Neural cell (in vitro differentiated cells): ENCODE measurements around the gene ZDHHC14. TPM values are rescaled to one million over a fixed set of nuclear protein-coding genes. Genes with fewer than 3 reads are reported as not detected.

Experiments used
- H2AFZ ChIP-seq: fragments of 200-600, 300-800 bp; sonication (generic), shearing (Covaris generic); 2 replicates; pipeline ENCODE4 v1.6.0; 2014; ENCODE audit warnings: low read depth, mild to moderate bottlenecking, antibody characterized with exemption, low read length, moderate library complexity
- H3F3A ChIP-seq: fragments of 200-600 bp; shearing (Covaris generic); 2 replicates; pipeline ENCODE4 v1.6.1; 2016; ENCODE audit warnings: mild to moderate bottlenecking, moderate library complexity, mixed read lengths, antibody characterized with exemption, low read length; ENCODE audit not compliant: insufficient read depth, poor library complexity, severe bottlenecking
- H3K27ac ChIP-seq: fragments of 200-600, 300-800 bp; sonication (generic), shearing (Covaris generic); 2 replicates; pipeline ENCODE4 v1.5.1; 2014; ENCODE audit warnings: mild to moderate bottlenecking, low read length, moderate library complexity
- H3K27me3 ChIP-seq: fragments of 300-800, 200-600 bp; sonication (generic), shearing (Covaris generic); 2 replicates; pipeline ENCODE4 v1.6.0; 2014; ENCODE audit warnings: mild to moderate bottlenecking, low read depth, low read length, moderate library complexity; ENCODE audit not compliant: insufficient read depth
- H3K36me3 ChIP-seq: fragments of 300-800, 200-600 bp; sonication (generic), shearing (Covaris generic); 2 replicates; pipeline ENCODE4 v1.5.1; 2014; ENCODE audit warnings: mild to moderate bottlenecking, antibody characterized with exemption, low read length, moderate library complexity; ENCODE audit not compliant: insufficient read depth
- H3K4me2 ChIP-seq: fragments of 300-800, 200-600 bp; sonication (generic), shearing (Covaris generic); 2 replicates; pipeline ENCODE4 v1.6.0; 2014; ENCODE audit warnings: mild to moderate bottlenecking, low read length
- H3K4me3 ChIP-seq: fragments of 300-800, 200-600 bp; sonication (generic), shearing (Covaris generic); 2 replicates; pipeline ENCODE4 v1.5.1; 2014; ENCODE audit warnings: mild to moderate bottlenecking, low read length, moderate library complexity
- H3K79me2 ChIP-seq: fragments of 200-600 bp; shearing (Covaris generic); replicated peaks from 2 replicates; pipeline ENCODE4 v1.6.0; 2014; ENCODE audit warnings: mild to moderate bottlenecking, low read length, moderate library complexity; ENCODE audit not compliant: insufficient read depth
- H3K9ac ChIP-seq: fragments of 300-800, 200-600 bp; sonication (generic), shearing (Covaris generic); 2 replicates; pipeline ENCODE4 v1.6.1; 2016; ENCODE audit warnings: mild to moderate bottlenecking, low read length, mixed read lengths
- H3K9me2 ChIP-seq: fragments of 200-600 bp; shearing (Covaris generic); 2 replicates; pipeline ENCODE4 v1.6.1; 2016; ENCODE audit warnings: mild to moderate bottlenecking, low read length, mixed read lengths; ENCODE audit not compliant: insufficient read depth
- H3K9me3 ChIP-seq: fragments of 200-600, 300-800 bp; sonication (generic), shearing (Covaris generic); 2 replicates; pipeline ENCODE4 v1.6.1; 2016; ENCODE audit warnings: mild to moderate bottlenecking, mixed run types, low read length, moderate library complexity, mixed read lengths
- H4K20me1 ChIP-seq: fragments of 200-600 bp; shearing (Covaris generic); 2 replicates; pipeline ENCODE4 v1.6.1; 2016; ENCODE audit warnings: mild to moderate bottlenecking, mixed run types; ENCODE audit not compliant: insufficient read depth
- EP300 ChIP-seq: fragments of 450-650 bp; conservative IDR thresholded peaks from 2 replicates; pipeline ENCODE4 v1.6.1; 2014; ENCODE audit warnings: antibody characterized with exemption, mild to moderate bottlenecking, moderate library complexity; ENCODE audit not compliant: poor library complexity, severe bottlenecking
- EZH2 ChIP-seq: fragments of 200-600, 300-800 bp; shearing (Covaris generic), sonication (generic); IDR thresholded peaks from 2 replicates; pipeline ENCODE4 v1.6.1; 2014; ENCODE audit warnings: antibody characterized with exemption, low read length, borderline replicate concordance, mild to moderate bottlenecking; ENCODE audit not compliant: insufficient read depth, poor library complexity, severe bottlenecking
- MXI1 ChIP-seq: fragments of 450-650 bp; conservative IDR thresholded peaks from 2 replicates; pipeline ENCODE4 v1.6.1; 2014; ENCODE audit warnings: antibody characterized with exemption, mild to moderate bottlenecking; ENCODE audit not compliant: poor library complexity, severe bottlenecking
- POLR2AphosphoS5 ChIP-seq: IDR thresholded peaks from 2 replicates; pipeline ENCODE4 v1.6.1; 2012
- RAD21 ChIP-seq: fragments of 450-650 bp; conservative IDR thresholded peaks from 2 replicates; pipeline ENCODE4 v1.6.1; 2014; ENCODE audit warnings: antibody characterized with exemption, mild to moderate bottlenecking, moderate library complexity
- SMC3 ChIP-seq: fragments of 450-650 bp; conservative IDR thresholded peaks from 2 replicates; pipeline ENCODE4 v1.6.1; 2014; ENCODE audit warnings: antibody characterized with exemption, mild to moderate bottlenecking, moderate library complexity; ENCODE audit not compliant: poor library complexity
- TAF1 ChIP-seq: IDR thresholded peaks from 2 replicates; pipeline ENCODE4 v1.6.1; 2012; ENCODE audit warnings: low read depth
- polyA plus RNA-seq: library from polyadenylated mRNA; depleted of rRNA; stranded (reverse); fragments of >200 nt; gene quantifications from 2 replicates; pipeline ENCODE4 v1.2.3, GENCODE V29; 2014
- TF ChIP-seq, protein P1 (sequence below): fragments of 450-650 bp; IDR thresholded peaks from 2 replicates; pipeline ENCODE4 v1.5.1; 2014; ENCODE audit warnings: antibody characterized with exemption, mild to moderate bottlenecking, moderate library complexity; ENCODE audit not compliant: poor library complexity, severe bottlenecking
- TF ChIP-seq, protein P2 (sequence below): IDR thresholded peaks from 2 replicates; pipeline ENCODE4 v1.6.1; 2012; ENCODE audit warnings: borderline replicate concordance

Gene ZDHHC14
- polyA plus RNA-seq, 1 donor from 2014 or later, result 4.1 TPM

DNA sequence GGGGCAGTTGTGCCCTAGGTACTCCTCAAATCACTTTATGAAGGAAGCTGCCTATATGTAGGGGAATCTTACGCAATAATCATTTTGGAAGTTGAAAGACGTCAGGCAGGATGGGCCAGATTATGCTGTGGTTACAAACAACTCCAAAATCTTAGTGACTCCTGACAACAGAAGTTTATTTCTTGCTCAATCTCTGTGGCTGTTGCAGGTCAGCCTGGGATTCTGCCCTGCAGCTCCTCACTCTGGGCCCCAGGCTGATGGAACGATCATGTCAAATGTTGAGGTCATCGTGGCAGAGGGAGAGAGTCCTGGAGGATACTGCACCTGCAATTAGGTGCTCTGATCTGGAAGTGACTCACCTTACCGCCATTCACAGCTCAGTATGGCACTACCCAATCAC, 88.4 kb downstream of the ZDHHC14 start:
- H3K27me3 ChIP-seq, result no peaks in the 10 kb centered on the region
- no peaks in the 10 kb centered on the region for H3K9me3 ChIP-seq
- H3K79me2 ChIP-seq, result no peaks in the 10 kb centered on the region
- no peaks in the 10 kb centered on the region for H3K9me2 ChIP-seq
- no peak overlapping the region for H3K4me3 ChIP-seq
- H3K9ac ChIP-seq, result no peak overlapping the region
- no peaks in the 10 kb centered on the region for H4K20me1 ChIP-seq
- TF ChIP-seq RAD21 (no peak), TAF1 (no peak), SMC3 (no peak), MXI1 (no peak), EZH2 (no peak)
- TF ChIP-seq, protein P1, sequence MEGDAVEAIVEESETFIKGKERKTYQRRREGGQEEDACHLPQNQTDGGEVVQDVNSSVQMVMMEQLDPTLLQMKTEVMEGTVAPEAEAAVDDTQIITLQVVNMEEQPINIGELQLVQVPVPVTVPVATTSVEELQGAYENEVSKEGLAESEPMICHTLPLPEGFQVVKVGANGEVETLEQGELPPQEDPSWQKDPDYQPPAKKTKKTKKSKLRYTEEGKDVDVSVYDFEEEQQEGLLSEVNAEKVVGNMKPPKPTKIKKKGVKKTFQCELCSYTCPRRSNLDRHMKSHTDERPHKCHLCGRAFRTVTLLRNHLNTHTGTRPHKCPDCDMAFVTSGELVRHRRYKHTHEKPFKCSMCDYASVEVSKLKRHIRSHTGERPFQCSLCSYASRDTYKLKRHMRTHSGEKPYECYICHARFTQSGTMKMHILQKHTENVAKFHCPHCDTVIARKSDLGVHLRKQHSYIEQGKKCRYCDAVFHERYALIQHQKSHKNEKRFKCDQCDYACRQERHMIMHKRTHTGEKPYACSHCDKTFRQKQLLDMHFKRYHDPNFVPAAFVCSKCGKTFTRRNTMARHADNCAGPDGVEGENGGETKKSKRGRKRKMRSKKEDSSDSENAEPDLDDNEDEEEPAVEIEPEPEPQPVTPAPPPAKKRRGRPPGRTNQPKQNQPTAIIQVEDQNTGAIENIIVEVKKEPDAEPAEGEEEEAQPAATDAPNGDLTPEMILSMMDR, result no peak
- no peak overlapping the region for H2AFZ ChIP-seq
- no peaks in the 10 kb centered on the region for H3F3A ChIP-seq
- no peaks in the 10 kb centered on the region for H3K36me3 ChIP-seq
- no peak overlapping the region for H3K4me2 ChIP-seq
- H3K27ac ChIP-seq, result no peak overlapping the region

DNA sequence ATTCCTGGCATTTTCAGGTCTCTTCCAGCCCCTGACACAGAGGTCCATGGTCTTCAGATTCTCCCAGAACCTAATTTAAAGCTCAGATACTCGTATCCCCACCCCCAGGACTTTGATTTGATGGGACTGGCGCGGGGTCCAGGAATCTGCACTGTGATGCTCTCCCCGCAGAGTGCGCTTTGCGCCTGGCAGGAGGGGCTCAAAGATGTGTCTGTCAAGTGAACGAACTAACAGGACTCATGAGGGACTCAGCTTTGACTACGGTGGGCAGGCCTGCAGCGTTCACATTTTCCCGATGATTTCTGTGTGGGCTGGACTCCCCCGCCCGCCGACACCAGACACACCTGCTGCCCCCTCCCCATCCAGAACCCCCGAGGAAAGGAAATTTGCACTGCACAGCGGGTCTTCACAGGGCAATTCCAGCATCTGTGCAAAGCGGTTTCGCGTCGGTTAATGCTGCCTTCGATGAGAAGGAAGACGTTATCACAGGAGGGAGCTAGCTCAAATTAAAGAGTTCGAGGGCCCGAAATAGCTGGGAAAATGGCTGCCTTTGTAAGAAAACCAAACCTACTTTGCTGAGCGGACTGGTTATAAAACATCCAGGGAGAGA, 90.2 kb downstream of the ZDHHC14 start:
- no peaks in the 10 kb centered on the region for H4K20me1 ChIP-seq
- no peak overlapping the region for H2AFZ ChIP-seq
- H3K27ac ChIP-seq, result peak overlapping the region; percentile 41
- no peaks in the 10 kb centered on the region for H3K27me3 ChIP-seq
- no peaks in the 10 kb centered on the region for H3K9me3 ChIP-seq
- no peaks in the 10 kb centered on the region for H3K36me3 ChIP-seq
- no peak overlapping the region for H3K9ac ChIP-seq
- no peaks in the 10 kb centered on the region for H3K79me2 ChIP-seq
- H3K4me2 ChIP-seq, result no peak overlapping the region
- H3F3A ChIP-seq, result no peaks in the 10 kb centered on the region
- H3K4me3 ChIP-seq, result no peak overlapping the region
- no peaks in the 10 kb centered on the region for H3K9me2 ChIP-seq
- no peak for TF ChIP-seq TAF1
- TF ChIP-seq EZH2, result no peak
- TF ChIP-seq POLR2AphosphoS5, result peak; percentile 59
- no peak for TF ChIP-seq RAD21
- no peak for TF ChIP-seq MXI1

DNA sequence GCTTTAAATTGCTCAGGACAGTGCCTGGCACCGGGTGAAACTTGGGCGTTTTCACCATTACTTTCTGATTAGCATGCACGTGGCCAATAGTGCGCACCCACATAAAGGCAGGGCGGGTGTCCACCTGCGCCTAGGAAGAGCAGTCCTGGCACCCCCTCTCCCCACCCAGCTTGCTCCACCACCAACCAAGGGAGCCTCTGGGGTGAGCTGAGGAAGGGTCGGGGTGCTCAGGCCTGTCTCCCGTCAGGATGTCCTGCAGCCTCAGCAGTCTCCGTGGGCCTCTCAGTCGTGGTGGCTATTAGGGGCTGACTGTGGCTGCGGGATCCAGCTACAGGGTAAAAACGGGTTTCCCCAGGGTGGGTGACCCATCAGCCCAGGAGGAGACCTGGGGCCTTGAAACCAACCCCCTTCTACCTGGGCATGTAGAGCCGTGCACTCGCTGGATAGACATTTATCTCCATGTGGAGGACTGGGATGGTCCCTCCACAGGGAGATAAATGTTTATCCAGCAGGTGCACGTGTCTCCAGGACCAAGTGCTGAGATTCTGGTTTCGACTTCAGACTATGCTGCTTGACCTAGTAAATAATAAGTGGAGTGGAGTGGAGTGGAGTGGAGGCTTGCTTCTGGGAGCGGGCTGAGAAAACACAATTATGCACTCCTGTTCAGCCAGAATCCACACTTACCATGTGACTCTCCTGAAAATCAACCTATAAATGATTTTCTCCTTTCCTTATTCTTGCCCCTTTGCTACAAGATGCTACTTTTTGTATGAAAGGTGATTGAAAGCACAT, 91.1 kb downstream of the ZDHHC14 start:
- no peak for TF ChIP-seq POLR2AphosphoS5
- TF ChIP-seq, protein P1, result no peak
- TF ChIP-seq, protein P2, sequence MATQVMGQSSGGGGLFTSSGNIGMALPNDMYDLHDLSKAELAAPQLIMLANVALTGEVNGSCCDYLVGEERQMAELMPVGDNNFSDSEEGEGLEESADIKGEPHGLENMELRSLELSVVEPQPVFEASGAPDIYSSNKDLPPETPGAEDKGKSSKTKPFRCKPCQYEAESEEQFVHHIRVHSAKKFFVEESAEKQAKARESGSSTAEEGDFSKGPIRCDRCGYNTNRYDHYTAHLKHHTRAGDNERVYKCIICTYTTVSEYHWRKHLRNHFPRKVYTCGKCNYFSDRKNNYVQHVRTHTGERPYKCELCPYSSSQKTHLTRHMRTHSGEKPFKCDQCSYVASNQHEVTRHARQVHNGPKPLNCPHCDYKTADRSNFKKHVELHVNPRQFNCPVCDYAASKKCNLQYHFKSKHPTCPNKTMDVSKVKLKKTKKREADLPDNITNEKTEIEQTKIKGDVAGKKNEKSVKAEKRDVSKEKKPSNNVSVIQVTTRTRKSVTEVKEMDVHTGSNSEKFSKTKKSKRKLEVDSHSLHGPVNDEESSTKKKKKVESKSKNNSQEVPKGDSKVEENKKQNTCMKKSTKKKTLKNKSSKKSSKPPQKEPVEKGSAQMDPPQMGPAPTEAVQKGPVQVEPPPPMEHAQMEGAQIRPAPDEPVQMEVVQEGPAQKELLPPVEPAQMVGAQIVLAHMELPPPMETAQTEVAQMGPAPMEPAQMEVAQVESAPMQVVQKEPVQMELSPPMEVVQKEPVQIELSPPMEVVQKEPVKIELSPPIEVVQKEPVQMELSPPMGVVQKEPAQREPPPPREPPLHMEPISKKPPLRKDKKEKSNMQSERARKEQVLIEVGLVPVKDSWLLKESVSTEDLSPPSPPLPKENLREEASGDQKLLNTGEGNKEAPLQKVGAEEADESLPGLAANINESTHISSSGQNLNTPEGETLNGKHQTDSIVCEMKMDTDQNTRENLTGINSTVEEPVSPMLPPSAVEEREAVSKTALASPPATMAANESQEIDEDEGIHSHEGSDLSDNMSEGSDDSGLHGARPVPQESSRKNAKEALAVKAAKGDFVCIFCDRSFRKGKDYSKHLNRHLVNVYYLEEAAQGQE, result no peak
- no peak for TF ChIP-seq EP300
- TF ChIP-seq RAD21, result no peak
- TF ChIP-seq SMC3, result no peak
- TF ChIP-seq MXI1, result no peak
- no peak for TF ChIP-seq EZH2
- no peak for TF ChIP-seq TAF1
- H3F3A ChIP-seq, result no peaks in the 10 kb centered on the region
- H4K20me1 ChIP-seq, result no peaks in the 10 kb centered on the region
- peak overlapping the region; percentile 33 for H3K27ac ChIP-seq
- no peaks in the 10 kb centered on the region for H3K36me3 ChIP-seq
- no peaks in the 10 kb centered on the region for H3K9me3 ChIP-seq
- no peaks in the 10 kb centered on the region for H3K27me3 ChIP-seq
- no peaks in the 10 kb centered on the region for H3K79me2 ChIP-seq
- no peaks in the 10 kb centered on the region for H3K9me2 ChIP-seq
- no peak overlapping the region for H3K9ac ChIP-seq
- H3K4me3 ChIP-seq, result no peak overlapping the region
- no peak overlapping the region for H2AFZ ChIP-seq
- no peak overlapping the region for H3K4me2 ChIP-seq
